Measurements from ENCODE around the gene SLC25A6.
"Not testable (repeated sequence)": the region's sequence is repeated elsewhere in the genome, so short reads cannot be mapped to it uniquely, and the experiment has no call there.

The SLC25A6 gene

DNA sequence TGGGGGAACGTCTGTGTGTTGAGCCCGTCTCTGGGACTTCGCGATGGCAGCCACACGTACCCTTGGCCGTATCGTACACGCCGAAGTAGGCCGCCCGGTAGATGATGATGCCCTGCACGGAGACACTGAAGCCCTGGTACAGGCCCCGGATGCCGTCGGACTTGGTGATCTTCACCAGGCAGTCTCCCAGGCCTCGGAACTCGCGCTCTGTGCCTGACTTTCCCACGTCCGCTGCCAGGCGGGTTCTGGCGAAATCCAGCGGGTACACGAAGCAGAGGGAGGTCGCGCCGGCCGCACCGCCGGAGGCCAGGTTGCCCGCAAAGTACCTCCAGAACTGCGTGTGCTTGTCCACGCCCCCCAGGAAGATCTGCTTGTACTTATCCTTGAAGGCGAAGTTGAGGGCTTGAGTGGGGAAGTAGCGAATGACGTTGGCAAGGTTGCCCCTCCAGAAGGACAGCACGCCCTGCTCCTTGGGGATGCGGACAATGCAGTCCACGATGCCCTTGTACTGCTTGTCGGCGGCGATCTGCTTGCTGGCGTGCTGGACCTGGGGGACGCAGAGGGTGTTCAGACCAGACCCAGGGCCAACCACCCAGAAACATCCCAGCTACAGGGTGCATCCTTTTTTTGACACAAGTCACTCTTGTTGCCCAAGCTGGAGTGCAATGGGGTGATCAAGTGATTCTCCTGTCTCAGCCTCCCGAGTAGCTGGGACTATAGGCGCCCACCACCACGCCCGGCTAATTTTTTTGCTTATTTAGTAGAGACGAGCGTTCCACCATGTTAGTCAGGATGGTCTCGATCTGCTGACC lies 2.5 kb downstream of the SLC25A6 start:
- DNase-seq = no peak

DNA sequence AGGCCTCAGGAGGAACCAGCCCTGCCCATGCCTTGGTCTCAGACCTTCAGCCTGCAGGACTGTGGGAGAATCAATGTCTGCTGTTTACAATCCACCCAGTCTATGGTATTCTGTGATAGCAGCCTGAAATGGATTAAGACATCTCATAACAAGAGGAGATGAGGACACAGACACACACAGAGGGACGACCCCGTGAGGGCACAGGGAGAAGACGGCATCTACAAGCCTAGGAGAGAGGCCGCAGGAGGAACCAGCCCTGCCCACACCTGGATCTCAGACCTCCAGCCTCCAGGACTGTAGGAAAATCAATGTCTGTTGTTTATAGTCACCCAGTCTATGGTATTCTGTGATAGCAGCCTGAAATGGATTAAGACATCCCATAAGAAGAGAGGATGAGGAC lies 3.3 kb downstream of the SLC25A6 start:
- DNase-seq = no peak

DNA sequence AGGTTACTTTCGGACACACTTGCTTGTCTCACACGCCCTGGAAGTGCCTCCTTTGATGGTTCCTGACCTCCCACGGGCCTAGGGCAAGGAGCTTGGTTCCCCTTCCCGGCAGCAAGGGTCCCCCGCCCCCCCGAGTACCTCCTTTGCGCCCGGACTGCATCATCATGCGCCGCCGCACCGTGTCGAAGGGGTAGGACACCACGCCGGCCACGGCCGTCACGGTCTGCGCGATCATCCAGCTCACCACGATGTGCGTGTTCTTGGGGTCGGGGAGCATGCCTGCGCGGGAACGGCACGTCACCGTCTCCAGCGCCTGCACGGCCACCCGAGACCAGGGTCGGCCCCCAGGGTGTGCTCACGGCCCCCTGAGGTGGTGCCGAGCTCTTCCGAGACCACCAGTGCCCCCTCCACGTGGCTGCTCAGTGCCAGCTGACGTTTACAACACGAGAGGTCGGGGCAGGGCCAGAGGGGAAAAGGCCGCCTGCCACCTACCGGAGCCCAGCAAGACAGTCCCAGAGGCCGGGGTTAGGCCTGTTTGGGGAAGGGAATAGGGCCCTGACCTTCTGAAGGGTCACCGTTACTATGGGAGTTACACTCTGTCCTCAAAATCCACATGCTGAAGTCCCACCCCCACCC lies 4.7 kb downstream of the SLC25A6 start:
- no peak for DNase-seq

- no peak for DNase-seq
Observed at GRCh38 chrX:1386338-1387127, 5.4 kb downstream of the SLC25A6 start.

DNA sequence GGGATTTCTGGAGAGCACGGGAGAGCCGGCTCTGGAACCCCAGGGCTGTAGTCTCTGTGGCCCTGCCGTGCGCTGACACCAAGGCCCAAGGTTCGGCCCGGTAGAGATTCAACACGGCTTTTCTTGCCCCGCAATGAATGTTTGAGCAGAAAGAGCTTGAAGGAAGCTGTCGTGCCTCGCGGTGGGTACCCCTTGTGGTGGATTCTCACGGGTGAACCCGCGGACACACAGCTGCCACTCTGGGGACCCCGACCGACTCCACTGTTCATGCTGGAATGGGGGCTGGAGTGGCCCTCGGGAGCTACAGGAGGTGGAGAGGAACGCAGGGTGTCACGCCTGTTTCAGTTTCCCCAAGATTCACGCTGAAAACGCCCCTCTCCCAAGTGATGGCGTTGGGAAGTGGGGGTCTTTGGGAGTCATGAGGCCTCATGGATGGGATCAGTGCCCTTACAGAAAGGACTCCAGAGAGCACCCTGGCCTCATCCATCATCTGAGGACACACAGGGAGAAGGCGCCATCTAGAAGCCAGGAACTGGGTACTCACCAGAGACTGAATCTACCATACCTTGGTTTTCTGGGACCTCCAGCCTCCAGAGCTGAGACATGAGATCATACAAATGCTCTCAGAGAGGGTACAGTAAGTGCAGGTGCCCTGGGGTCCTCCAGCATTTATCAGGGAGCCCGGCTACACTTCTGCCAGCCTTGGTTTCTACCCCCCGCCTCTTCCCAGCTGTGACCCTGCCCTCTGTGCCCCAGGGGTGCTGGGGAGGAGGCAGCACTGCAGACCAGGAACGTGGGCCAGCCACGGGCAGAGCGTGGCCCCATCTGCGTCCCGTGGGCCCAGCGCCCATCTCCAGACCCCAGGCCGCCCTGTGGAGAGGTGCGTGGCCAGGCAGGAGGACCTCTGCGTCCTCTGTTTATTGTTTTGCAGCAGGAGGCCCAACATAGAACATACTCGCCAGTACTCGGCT lies 6.4 kb downstream of the SLC25A6 start:
- no peak for DNase-seq

GRCh38 chrX:1384658-1385252 lies 7.2 kb downstream of the SLC25A6 start:
- no peak for DNase-seq

- no peak for DNase-seq
Observed at GRCh38 chrX:1380672-1381233, 11.2 kb downstream of the SLC25A6 start.

GRCh38 chrX:1378306-1378759 lies 13.6 kb downstream of the SLC25A6 start:
- no peak for DNase-seq

DNA sequence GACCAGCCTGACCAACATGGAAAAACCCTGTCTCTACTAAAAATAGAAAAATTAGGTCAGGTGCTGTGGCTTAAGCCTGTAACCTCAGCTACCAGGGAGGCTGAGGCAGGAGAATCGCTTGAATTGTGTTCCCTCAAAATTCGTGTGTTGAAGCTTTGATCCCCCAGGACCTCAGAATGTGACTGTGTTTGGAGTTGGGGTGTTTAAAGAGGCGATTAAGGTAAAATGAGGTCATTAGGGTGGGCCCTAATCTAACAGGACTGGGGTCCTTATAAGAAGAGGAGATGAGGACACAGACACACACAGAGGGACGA lies 23.6 kb downstream of the SLC25A6 start:
- no peak for DNase-seq

DNA sequence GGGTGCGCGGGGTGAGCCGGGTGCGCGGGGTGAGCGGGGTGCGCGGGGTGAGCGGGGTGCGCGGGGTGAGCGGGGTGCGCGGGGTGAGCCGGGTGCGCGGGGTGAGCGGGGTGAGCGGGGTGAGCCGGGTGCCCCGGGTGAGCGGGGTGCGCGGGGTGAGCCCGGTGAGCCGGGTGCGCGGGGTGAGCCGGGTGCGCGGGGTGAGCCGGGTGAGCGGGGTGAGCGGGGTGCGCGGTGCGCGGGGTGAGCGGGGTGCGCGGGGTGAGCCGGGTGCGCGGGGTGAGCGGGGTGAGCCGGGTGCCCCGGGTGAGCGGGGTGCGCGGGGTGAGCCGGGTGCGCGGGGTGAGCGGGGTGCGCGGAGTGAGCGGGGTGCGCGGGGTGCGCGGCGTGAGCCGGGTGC lies 25.6 kb downstream of the SLC25A6 start:
- not testable (repeated sequence) for DNase-seq

GRCh38 chrX:1361910-1362309 lies 30.0 kb downstream of the SLC25A6 start:
- DNase-seq = no peak

DNA sequence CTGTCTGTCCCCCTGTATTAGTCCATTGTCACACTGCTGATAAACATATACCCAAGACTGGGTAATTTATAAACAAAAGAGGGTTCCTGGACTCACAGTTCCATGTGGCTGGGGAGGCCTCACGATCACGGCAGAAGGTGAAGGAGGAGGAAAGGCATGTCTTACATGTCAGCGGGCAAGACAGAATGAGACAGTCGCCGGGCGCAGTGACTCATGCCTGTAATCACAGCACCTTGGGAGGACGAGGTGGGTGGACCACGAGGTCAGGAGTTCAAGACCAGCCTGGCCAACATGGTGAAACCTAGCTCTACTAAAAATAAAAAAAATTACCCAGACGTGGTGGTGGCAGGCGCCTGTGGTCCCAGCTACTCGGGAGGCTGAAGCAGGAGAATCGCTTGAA lies 30.6 kb downstream of the SLC25A6 start:
- DNase-seq = no peak

DNA sequence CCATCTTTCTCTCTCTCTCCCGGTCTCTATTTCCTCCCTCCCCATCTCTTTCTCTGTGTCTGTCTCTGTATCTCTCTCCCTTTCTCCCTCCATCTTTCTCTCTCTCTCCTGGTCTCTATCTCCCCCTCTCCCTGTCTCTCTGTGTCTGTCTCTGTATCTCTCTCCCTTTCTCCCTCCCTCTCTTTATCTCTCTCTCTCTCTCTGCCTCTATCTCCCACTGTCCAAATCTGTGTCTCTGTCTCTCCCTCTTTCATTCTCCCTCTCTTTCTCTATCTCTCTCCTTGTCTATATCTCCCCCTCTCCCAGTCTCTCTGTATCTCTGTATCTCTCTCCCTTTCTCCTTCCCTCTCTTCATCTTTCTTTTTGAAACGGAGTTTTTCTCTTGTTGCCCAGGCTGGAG lies 31.7 kb downstream of the SLC25A6 start:
- DNase-seq = no peak

GRCh38 chrX:1359477-1359873 lies 32.4 kb downstream of the SLC25A6 start:
- no peak for DNase-seq

- no peak for DNase-seq
Observed at GRCh38 chrX:1358793-1359476, 33.0 kb downstream of the SLC25A6 start.

- no peak for DNase-seq
Observed at GRCh38 chrX:1357993-1358392, 33.9 kb downstream of the SLC25A6 start.

GRCh38 chrX:1355131-1356046 lies 36.5 kb downstream of the SLC25A6 start:
- DNase-seq = no peak

DNA sequence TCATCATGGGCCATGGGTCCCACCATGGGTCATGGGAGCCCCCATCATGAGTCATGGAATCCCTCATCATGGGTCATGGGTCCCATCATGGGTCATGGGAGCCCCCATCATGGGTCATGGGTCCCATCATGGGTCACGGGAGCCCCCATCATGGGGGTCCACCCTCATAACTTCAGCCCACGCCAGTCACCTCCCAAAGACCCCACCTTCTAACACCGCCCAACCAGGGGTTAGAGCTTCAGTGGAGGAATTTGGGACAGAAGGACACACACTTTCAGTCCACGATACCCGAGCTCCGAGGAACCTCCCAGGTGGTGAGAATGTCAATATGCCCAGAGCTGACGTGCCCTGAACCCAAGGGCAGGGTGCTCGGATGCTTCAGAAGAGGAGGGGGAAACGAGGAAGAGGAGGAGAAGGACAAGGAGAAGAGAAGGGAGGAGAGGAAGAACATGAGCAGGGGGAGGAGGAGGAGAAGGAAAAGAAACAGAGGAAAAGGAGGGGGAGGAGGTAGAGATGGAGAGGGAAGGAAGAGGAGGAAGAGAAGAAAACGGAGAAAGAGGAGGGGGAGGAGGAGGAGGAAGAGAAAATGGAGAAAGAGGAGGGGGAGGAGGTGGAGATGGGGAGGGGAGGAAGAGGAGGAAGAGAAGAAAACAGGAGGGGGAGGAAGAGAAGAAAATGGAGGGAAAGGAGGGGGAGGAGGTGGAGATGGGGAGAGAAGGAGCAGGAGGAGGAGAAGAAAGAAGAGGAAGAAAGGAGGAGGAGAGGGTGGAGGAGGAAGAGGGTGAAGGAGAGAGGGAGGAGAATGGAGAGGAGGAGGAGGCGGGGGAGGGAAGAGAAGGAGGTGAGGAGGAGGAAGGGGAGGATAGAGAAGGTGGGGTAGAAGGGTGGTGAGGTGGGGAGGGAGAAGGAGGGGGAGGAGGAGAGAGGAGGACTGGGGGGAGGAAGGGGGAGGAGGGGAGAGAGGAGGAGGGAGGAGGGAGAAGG lies 37.6 kb downstream of the SLC25A6 start:
- DNase-seq = no peak

Data from NCI-H524 treated with DMSO at 0.1 percent for 48 hours (cell line).